Thoracic aorta (tissue), 2 donors: ENCODE data around the gene ABLIM1. TPM values are rescaled to one million over a fixed set of nuclear protein-coding genes. Genes with fewer than 3 reads are reported as not detected.

Experiments
- ATAC-seq: fragments of 150-250 bp; one replicate; pipeline ENCODE4 v1.8.0; 2017; ENCODE audit warnings: low read depth; ENCODE audit not compliant: insufficient number of reproducible peaks, low FRiP score
- DNase-seq: peaks from one replicate; pipeline ENCODE4 v3.0.0-alpha.2; 2020; ENCODE audit warnings: low spot score
- H3K27ac ChIP-seq, 2 donors: fragments of 200-600 bp; sonication (generic); 1 replicate in 1 of 2; 2 replicates in 1 of 2; pipeline ENCODE4 v1.5.1; 2016; ENCODE audit warnings: mild to moderate bottlenecking in 2 of 2, moderate library complexity in 2 of 2
- H3K27me3 ChIP-seq: fragments of 200-600 bp; sonication (generic); replicated peaks from 2 replicates; pipeline ENCODE4 v1.6.0; 2016; ENCODE audit warnings: mild to moderate bottlenecking; ENCODE audit not compliant: insufficient read depth
- H3K36me3 ChIP-seq: fragments of 200-600 bp; sonication (generic); one replicate; pipeline ENCODE4 v1.5.1; 2016
- H3K4me1 ChIP-seq, 2 donors: fragments of 200-600 bp; sonication (generic); 1 replicate in 1 of 2; 2 replicates in 1 of 2; pipeline versions ENCODE4 v1.5.1 to v1.6.0; 2016; ENCODE audit warnings: low read depth in 2 of 2, mild to moderate bottlenecking in 1 of 2; ENCODE audit not compliant: control insufficient read depth in 1 of 2
- H3K4me3 ChIP-seq: fragments of 200-600 bp; sonication (generic); 2 replicates; pipeline ENCODE4 v1.5.1; 2016; ENCODE audit warnings: mild to moderate bottlenecking
- H3K9me3 ChIP-seq: fragments of 200-600 bp; sonication (generic); 2 replicates; pipeline ENCODE4 v1.5.1; 2016
- total RNA-seq, 2 donors: library from RNA; depleted of rRNA; stranded (reverse); fragments of >200 nt; gene quantifications; one replicate each; pipeline versions ENCODE4 v1.1.0 to v1.2.3, GENCODE V29; 2016
- TF ChIP-seq, protein P1 (sequence below): fragments of 200-600 bp; sonication (generic); IDR thresholded peaks from one replicate; pipeline ENCODE4 v1.5.1; 2019; ENCODE audit warnings: antibody characterized with exemption

Gene ABLIM1
- total RNA-seq, 2 donors from 2014 or later: 47.5 to 111 TPM

DNA sequence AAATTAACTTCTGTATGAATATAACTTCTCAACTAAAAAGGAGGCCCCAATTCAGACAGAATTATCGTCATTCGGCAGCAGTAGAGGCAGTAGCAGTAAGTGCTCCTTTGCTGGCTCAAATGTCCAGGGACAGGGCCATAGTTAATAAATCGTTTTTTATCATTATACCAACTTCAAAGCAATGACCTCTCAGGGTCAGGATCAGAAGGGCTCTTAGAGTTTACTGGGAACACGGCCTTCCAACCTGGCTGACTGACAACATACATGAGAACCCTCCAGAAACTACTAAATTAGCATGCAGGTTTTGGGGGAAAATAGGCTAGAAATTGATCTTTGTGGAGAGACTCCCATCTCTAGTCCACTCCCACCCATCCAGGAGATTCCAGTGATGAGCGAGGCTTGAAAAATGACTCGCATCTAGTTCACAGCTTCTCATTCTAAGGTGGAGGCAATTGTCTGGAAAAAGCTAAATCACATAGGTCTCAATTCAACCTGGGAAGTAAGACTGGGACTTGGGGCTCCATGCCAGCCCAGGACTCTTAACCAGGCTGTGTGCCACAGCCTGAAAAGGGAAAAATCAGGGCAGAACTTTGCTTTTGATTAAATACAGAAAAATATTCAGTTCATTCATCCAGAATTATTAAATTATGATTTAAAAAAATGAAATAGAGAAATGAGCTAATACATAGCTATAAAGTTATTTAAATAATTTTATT, 84.6 kb downstream of the ABLIM1 start:
- Histone ChIP-seq H3K4me1 (peaks cover 14 to 43% of the 10 kb centered on the region in 2 donors), H3K27ac (no peak overlapping the region), H3K9me3 (no peaks in the 10 kb centered on the region), H3K4me3 (no peak overlapping the region), H3K36me3 (no peaks in the 10 kb centered on the region), H3K27me3 (no peaks in the 10 kb centered on the region)
- DNase-seq: no peak
- TF ChIP-seq, protein P1, sequence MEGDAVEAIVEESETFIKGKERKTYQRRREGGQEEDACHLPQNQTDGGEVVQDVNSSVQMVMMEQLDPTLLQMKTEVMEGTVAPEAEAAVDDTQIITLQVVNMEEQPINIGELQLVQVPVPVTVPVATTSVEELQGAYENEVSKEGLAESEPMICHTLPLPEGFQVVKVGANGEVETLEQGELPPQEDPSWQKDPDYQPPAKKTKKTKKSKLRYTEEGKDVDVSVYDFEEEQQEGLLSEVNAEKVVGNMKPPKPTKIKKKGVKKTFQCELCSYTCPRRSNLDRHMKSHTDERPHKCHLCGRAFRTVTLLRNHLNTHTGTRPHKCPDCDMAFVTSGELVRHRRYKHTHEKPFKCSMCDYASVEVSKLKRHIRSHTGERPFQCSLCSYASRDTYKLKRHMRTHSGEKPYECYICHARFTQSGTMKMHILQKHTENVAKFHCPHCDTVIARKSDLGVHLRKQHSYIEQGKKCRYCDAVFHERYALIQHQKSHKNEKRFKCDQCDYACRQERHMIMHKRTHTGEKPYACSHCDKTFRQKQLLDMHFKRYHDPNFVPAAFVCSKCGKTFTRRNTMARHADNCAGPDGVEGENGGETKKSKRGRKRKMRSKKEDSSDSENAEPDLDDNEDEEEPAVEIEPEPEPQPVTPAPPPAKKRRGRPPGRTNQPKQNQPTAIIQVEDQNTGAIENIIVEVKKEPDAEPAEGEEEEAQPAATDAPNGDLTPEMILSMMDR: no peak
- ATAC-seq: no peak

DNA sequence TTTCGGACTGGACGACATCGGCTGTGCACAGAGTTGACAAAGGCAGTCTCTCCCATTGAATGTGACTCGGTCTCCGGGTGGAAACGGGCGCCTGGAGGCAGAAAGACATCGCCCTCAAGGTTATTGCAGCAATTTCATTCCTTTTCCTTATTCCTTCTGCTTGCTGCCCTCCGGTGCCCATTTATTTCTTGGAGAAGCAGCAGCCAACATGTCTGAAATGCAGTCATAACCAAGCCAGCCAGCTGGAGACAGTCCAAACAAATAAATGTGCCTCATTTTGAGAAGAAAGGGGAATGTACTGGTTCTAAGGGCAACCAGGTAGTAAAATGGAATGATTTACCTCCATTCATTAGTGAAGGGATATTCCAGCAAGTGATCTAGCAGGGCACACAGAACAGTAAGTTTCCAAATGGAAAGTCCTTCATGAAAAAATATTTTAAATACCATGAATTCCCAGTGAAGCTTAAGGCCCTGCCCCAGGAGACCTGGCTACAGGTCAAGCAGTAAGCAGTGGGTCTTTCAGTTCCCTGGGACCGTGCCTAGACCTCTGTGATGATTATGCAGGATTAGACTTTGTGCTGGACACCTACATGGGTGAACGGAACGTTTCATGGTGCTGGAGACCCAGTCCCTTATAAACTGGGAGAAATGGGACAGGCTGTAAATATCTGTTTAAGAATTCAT, 86.6 kb downstream of the ABLIM1 start:
- Histone ChIP-seq H3K36me3 (no peaks in the 10 kb centered on the region), H3K4me3 (no peak overlapping the region), H3K27me3 (no peaks in the 10 kb centered on the region), H3K27ac (no peak overlapping the region), H3K9me3 (no peaks in the 10 kb centered on the region), H3K4me1 (peaks cover 8 to 25% of the 10 kb centered on the region in 2 donors)
- TF ChIP-seq, protein P1: no peak
- ATAC-seq: no peak
- DNase-seq: no peak

DNA sequence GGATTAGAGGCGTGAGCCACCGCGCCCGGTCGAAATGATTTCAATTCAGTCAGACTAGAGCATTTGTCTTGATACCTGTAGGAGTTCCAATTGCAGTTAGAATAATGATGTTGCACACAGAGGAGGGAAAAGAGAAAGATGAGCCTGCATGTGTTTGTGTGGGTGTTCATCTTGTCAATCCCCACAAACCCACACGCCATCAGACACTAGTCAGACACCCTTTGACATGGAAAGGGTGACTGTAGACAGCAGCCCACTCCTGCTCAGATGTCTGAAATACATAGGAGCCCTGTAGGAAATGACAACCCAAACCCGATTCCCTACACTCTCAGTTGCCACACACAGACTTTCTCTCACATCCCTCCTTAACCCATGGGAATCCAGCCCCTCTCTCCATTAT, 92.0 kb downstream of the ABLIM1 start:
- Histone ChIP-seq H3K27ac (no peak overlapping the region), H3K27me3 (no peaks in the 10 kb centered on the region), H3K4me1 (peaks cover under 1 to 5% of the 10 kb centered on the region in 2 donors), H3K4me3 (no peak overlapping the region), H3K36me3 (no peaks in the 10 kb centered on the region), H3K9me3 (no peaks in the 10 kb centered on the region)
- TF ChIP-seq, protein P1: no peak
- no peak for ATAC-seq
- no peak for DNase-seq

DNA sequence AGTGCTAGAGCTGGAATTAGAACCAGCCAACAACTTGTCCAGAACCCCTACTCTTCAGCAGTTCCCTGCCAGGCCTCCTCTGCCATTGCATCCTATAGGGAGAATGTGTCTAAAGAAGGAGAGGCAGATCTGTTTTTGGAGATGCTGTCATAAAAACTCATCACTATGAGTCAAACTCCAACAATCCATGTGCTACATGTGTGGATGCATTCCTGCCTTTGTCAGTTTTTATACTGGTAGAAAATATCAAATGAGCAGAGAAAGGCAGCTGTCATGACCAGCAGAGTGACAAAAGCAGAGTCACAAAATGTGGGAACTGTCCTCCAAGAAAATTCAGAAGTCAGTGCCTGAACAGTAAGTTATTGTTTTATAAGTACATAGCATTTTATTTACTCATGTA, 93.0 kb downstream of the ABLIM1 start:
- no peaks in the 10 kb centered on the region for H3K27me3 ChIP-seq
- H3K36me3 ChIP-seq: no peaks in the 10 kb centered on the region
- ATAC-seq: no peak
- no peak overlapping the region for H3K27ac ChIP-seq
- TF ChIP-seq, protein P1: no peak
- H3K9me3 ChIP-seq: no peaks in the 10 kb centered on the region
- no peaks in the 10 kb centered on the region for H3K4me1 ChIP-seq
- H3K4me3 ChIP-seq: no peak overlapping the region
- DNase-seq: no peak

DNA sequence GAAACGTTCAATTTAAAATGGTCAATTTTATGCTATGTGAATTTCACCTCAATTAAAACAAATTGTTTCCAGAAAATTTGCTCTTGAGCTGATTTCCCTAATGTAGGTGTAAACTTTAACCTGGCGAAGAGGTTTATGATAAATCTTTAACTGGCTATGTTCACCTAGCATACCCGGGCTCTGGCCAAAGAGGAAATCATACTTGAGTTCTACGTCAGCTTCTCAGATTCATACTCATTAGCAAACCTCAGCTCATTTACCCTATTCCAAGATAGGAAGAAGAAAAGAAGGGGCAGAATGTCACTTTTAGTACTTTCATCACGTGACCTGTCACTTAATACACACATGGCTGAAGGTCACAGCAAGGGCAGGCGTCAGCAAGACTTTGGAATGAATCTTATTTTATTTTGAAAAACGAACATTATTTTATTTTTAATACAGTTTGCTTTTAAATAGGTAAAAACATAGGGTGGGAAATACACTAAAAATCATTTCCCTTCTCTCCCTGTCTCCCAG, 97.0 kb downstream of the ABLIM1 start:
- Histone ChIP-seq H3K27ac (no peak overlapping the region), H3K9me3 (no peaks in the 10 kb centered on the region), H3K4me1 (no peaks in the 10 kb centered on the region), H3K27me3 (no peaks in the 10 kb centered on the region), H3K36me3 (no peaks in the 10 kb centered on the region), H3K4me3 (no peak overlapping the region)
- TF ChIP-seq, protein P1: no peak
- DNase-seq (no peak), ATAC-seq (no peak)
